ENCODE results near the gene AHI1. TPM values are rescaled to one million over a fixed set of nuclear protein-coding genes. Genes with fewer than 3 reads are reported as not detected.

AHI1 gene
- total RNA-seq, 1 donor from 2014 or later, result 33.5 TPM

DNA sequence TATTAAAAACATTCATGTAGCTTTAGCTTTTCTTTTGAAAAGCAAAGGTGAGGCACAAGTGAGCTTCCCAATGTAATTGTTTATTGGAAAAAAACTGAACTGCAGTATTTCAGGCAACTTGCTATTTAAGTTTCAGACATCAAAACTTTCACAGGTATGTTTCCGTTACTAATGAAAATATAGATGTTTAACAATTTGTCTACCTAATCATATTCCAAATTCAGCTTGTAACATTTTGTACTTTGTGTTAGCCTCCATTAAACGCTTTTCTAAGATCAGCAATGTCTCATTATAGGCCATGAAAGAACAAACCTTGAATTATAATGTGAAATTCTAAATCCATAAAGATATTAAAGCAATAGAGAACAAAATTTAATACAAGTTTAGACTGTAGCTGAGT is 69.5 kb downstream of the AHI1 start:
- Mint-ChIP-seq H3K36me3 (ENCODE audit: unreplicated experiment) (peaks cover 10% of the 10 kb centered on the region), H3K27me3 (ENCODE audit: unreplicated experiment) (no peaks in the 10 kb centered on the region), H3K4me1 (ENCODE audit: unreplicated experiment) (no peaks in the 10 kb centered on the region), H3K27ac (ENCODE audit: unreplicated experiment) (no peak overlapping the region), H3K4me3 (ENCODE audit: unreplicated experiment) (no peak overlapping the region), H3K9me3 (ENCODE audit: unreplicated experiment) (no peaks in the 10 kb centered on the region)
- TF ChIP-seq, protein P1, sequence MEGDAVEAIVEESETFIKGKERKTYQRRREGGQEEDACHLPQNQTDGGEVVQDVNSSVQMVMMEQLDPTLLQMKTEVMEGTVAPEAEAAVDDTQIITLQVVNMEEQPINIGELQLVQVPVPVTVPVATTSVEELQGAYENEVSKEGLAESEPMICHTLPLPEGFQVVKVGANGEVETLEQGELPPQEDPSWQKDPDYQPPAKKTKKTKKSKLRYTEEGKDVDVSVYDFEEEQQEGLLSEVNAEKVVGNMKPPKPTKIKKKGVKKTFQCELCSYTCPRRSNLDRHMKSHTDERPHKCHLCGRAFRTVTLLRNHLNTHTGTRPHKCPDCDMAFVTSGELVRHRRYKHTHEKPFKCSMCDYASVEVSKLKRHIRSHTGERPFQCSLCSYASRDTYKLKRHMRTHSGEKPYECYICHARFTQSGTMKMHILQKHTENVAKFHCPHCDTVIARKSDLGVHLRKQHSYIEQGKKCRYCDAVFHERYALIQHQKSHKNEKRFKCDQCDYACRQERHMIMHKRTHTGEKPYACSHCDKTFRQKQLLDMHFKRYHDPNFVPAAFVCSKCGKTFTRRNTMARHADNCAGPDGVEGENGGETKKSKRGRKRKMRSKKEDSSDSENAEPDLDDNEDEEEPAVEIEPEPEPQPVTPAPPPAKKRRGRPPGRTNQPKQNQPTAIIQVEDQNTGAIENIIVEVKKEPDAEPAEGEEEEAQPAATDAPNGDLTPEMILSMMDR (IDR thresholded peaks at IDR 0.05), result no peak
- DNase-seq (ENCODE audit: extremely low spot score, unreplicated experiment), result no peak

DNA sequence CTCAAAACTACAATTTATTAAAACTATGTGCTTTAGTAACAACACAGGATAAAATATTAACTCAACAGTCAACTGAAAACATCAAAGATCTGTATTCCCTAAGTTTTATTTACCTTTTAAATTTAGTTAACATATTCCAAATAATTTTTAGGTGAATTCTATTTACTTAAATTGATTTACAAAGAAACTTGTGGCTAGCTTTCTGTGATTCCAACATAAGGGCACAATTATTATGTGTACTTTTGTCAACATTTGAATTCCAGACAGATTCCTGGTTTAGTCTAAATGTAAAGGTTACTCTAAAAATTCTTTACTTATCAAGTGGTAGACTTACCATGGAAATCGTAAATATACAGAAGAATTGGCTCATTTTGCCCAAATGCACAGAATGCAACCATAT is 70.7 kb downstream of the AHI1 start:
- DNase-seq (ENCODE audit: extremely low spot score, unreplicated experiment), result no peak
- TF ChIP-seq, protein P1 (IDR thresholded peaks at IDR 0.05), result no peak
- no peaks in the 10 kb centered on the region for H3K9me3 Mint-ChIP-seq (ENCODE audit: unreplicated experiment)
- no peaks in the 10 kb centered on the region for H3K27me3 Mint-ChIP-seq (ENCODE audit: unreplicated experiment)
- H3K36me3 Mint-ChIP-seq (ENCODE audit: unreplicated experiment), result peaks cover 7% of the 10 kb centered on the region
- no peak overlapping the region for H3K4me3 Mint-ChIP-seq (ENCODE audit: unreplicated experiment)
- no peak overlapping the region for H3K27ac Mint-ChIP-seq (ENCODE audit: unreplicated experiment)
- no peaks in the 10 kb centered on the region for H3K4me1 Mint-ChIP-seq (ENCODE audit: unreplicated experiment)

DNA sequence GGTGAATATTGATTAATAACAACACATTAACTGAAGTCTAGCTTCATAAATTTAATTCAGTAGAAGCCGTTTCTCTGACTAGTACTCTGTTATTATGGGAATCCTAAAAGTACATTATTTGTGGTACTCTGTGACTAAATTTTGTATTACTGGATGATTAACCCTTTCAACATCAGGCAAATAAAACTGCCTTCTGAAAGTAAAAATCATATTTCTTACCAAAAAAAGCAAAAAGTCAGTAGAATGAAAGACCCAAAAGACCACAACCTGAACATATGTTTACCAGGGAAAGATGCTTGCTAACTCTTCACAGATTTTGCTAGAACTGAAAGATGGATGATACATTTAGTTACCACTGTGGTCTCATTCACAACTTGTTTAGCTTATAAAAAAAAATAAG is 73.2 kb downstream of the AHI1 start:
- no peak for DNase-seq (ENCODE audit: extremely low spot score, unreplicated experiment)
- H3K27ac Mint-ChIP-seq (ENCODE audit: unreplicated experiment), result no peak overlapping the region
- no peaks in the 10 kb centered on the region for H3K27me3 Mint-ChIP-seq (ENCODE audit: unreplicated experiment)
- no peak overlapping the region for H3K4me3 Mint-ChIP-seq (ENCODE audit: unreplicated experiment)
- H3K9me3 Mint-ChIP-seq (ENCODE audit: unreplicated experiment), result no peaks in the 10 kb centered on the region
- H3K4me1 Mint-ChIP-seq (ENCODE audit: unreplicated experiment), result peaks cover 5% of the 10 kb centered on the region
- H3K36me3 Mint-ChIP-seq (ENCODE audit: unreplicated experiment), result peaks cover 4% of the 10 kb centered on the region
- TF ChIP-seq, protein P1 (IDR thresholded peaks at IDR 0.05), result no peak

DNA sequence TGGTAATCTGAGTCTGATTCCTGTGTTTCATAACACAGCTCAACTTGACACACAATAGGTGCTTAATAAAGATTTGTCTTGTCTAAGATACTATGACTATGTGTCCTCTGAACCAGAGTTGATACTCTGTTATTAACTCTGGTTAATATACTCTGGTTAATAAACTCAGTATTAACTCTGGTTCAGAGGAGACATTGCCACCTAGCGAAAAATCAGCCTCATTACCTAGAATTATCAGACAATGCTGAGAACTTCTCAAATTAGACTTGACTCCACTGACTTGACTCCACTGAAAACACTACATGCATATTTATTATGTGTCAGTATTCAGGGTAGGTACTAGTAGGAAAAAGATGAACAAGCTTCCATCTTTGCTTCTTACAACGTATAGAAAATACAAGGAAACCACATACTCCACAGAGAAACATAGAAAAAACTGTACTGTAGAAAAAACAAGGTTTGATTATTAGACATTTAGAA is 73.9 kb downstream of the AHI1 start:
- H3K27ac Mint-ChIP-seq (ENCODE audit: unreplicated experiment), result no peak overlapping the region
- H3K4me3 Mint-ChIP-seq (ENCODE audit: unreplicated experiment), result no peak overlapping the region
- no peaks in the 10 kb centered on the region for H3K9me3 Mint-ChIP-seq (ENCODE audit: unreplicated experiment)
- no peak for DNase-seq (ENCODE audit: extremely low spot score, unreplicated experiment)
- no peaks in the 10 kb centered on the region for H3K27me3 Mint-ChIP-seq (ENCODE audit: unreplicated experiment)
- H3K4me1 Mint-ChIP-seq (ENCODE audit: unreplicated experiment), result peaks cover 8% of the 10 kb centered on the region
- H3K36me3 Mint-ChIP-seq (ENCODE audit: unreplicated experiment), result peaks cover 4% of the 10 kb centered on the region
- TF ChIP-seq, protein P1 (IDR thresholded peaks at IDR 0.05), result peak; percentile 77

DNA sequence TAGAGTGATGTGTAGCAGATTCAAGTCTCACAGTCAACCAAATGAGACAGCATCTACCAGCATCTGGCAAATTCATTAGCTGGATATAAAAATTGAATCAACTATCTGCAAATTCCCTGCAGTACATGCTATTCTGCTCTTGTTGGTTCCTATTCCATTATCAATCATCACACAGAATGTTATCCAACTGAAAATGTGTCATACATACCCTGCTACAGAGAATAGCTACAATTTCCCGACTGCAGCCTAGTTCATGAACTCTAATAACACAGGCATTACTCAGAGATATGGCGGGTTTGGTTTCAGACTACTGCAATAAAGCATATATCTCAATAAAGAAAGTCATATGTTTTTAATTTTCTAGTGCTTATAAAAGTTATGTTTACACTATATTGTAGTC is 78.4 kb downstream of the AHI1 start:
- H3K27ac Mint-ChIP-seq (ENCODE audit: unreplicated experiment), result no peak overlapping the region
- no peaks in the 10 kb centered on the region for H3K27me3 Mint-ChIP-seq (ENCODE audit: unreplicated experiment)
- H3K36me3 Mint-ChIP-seq (ENCODE audit: unreplicated experiment), result peaks cover 11% of the 10 kb centered on the region
- peaks cover 8% of the 10 kb centered on the region for H3K4me1 Mint-ChIP-seq (ENCODE audit: unreplicated experiment)
- H3K4me3 Mint-ChIP-seq (ENCODE audit: unreplicated experiment), result no peak overlapping the region
- H3K9me3 Mint-ChIP-seq (ENCODE audit: unreplicated experiment), result no peaks in the 10 kb centered on the region
- TF ChIP-seq, protein P1 (IDR thresholded peaks at IDR 0.05), result no peak
- no peak for DNase-seq (ENCODE audit: extremely low spot score, unreplicated experiment)

Data from osteocyte (in vitro differentiated cells).